A549 (cell line): ENCODE data around the gene ROBO1.

Source experiments
- ATOH8 ChIP-seq: fragments of 250-450 bp; sonication (Bioruptor Pico); IDR thresholded peaks from 2 replicates; pipeline ENCODE4 v1.5.0; 2020; ENCODE audit warnings: low read depth, mild to moderate bottlenecking, moderate library complexity
- CTCF ChIP-seq: fragments of >200 bp; sonication (Bioruptor Twin); formaldehyde crosslinking; IDR thresholded peaks from 3 replicates; pipeline ENCODE4 v1.5.1; 2016
- KDM1A ChIP-seq: fragments of 200-600 bp; sonication (generic); IDR thresholded peaks from 2 replicates; pipeline ENCODE4 v1.6.1; 2016; ENCODE audit warnings: low read depth, mild to moderate bottlenecking

GRCh38 chr3:79040701-79041100 lies 727.1 kb downstream of the ROBO1 start:
- TF ChIP-seq KDM1A (no peak), CTCF (no peak), ATOH8 (CRISPR knock-in tag) (no peak)
